Iris pigment epithelial cell (primary cell): ENCODE results near the gene PAFAH1B2.
A peak's percentile ranks its signal among the peaks of the same experiment; 100 is the strongest.
"Not testable (repeated sequence)": the region's sequence is repeated elsewhere in the genome, so short reads cannot be mapped to it uniquely, and the experiment has no call there.

Experiments used
- DNase-seq: peaks from one replicate; pipeline ENCODE4 v3.0.0-alpha.2; 2011; ENCODE audit warnings: low read depth

Gene PAFAH1B2

GRCh38 chr11:117202386-117203068, 58.4 kb downstream of the PAFAH1B2 start:
- DNase-seq, result no peak

GRCh38 chr11:117203069-117203407, 59.0 kb downstream of the PAFAH1B2 start:
- no peak for DNase-seq

GRCh38 chr11:117204283-117205080, 60.4 kb downstream of the PAFAH1B2 start:
- DNase-seq, result no peak

GRCh38 chr11:117205211-117205818, 61.2 kb downstream of the PAFAH1B2 start:
- no peak for DNase-seq

- not testable (repeated sequence) for DNase-seq
Measured at GRCh38 chr11:117206111-117206510, 62.0 kb downstream of the PAFAH1B2 start.

GRCh38 chr11:117206859-117207258, 62.8 kb downstream of the PAFAH1B2 start:
- DNase-seq, result not testable (repeated sequence)

- DNase-seq, result not testable (repeated sequence)
Measured at GRCh38 chr11:117207481-117207880, 63.4 kb downstream of the PAFAH1B2 start.

GRCh38 chr11:117208710-117209109, 64.6 kb downstream of the PAFAH1B2 start:
- DNase-seq, result not testable (repeated sequence)

- DNase-seq, result peak; percentile 30
Measured at GRCh38 chr11:117209351-117210125, 65.5 kb downstream of the PAFAH1B2 start.

- DNase-seq, result no peak
Measured at GRCh38 chr11:117210620-117211019, 66.5 kb downstream of the PAFAH1B2 start.

- DNase-seq, result no peak
Measured at GRCh38 chr11:117212697-117213355, 68.7 kb downstream of the PAFAH1B2 start.

GRCh38 chr11:117214404-117215110, 70.5 kb downstream of the PAFAH1B2 start:
- DNase-seq, result no peak

GRCh38 chr11:117217141-117218084, 73.3 kb downstream of the PAFAH1B2 start:
- peak; percentile 52 for DNase-seq

- no peak for DNase-seq
Measured at GRCh38 chr11:117218133-117218915, 74.2 kb downstream of the PAFAH1B2 start.

- DNase-seq, result no peak
Measured at GRCh38 chr11:117219001-117219400, 74.9 kb downstream of the PAFAH1B2 start.

- no peak for DNase-seq
Measured at GRCh38 chr11:117219455-117219854, 75.4 kb downstream of the PAFAH1B2 start.

- DNase-seq, result no peak
Measured at GRCh38 chr11:117219995-117220394, 75.9 kb downstream of the PAFAH1B2 start.

- no peak for DNase-seq
Measured at GRCh38 chr11:117220568-117220967, 76.5 kb downstream of the PAFAH1B2 start.
